ENCODE measurements around the gene NOL4.
A peak's percentile ranks its signal among the peaks of the same experiment; 100 is the strongest.
"Not testable (repeated sequence)": the region's sequence is repeated elsewhere in the genome, so short reads cannot be mapped to it uniquely, and the experiment has no call there.

The NOL4 gene, protein sequence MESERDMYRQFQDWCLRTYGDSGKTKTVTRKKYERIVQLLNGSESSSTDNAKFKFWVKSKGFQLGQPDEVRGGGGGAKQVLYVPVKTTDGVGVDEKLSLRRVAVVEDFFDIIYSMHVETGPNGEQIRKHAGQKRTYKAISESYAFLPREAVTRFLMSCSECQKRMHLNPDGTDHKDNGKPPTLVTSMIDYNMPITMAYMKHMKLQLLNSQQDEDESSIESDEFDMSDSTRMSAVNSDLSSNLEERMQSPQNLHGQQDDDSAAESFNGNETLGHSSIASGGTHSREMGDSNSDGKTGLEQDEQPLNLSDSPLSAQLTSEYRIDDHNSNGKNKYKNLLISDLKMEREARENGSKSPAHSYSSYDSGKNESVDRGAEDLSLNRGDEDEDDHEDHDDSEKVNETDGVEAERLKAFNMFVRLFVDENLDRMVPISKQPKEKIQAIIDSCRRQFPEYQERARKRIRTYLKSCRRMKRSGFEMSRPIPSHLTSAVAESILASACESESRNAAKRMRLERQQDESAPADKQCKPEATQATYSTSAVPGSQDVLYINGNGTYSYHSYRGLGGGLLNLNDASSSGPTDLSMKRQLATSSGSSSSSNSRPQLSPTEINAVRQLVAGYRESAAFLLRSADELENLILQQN

GRCh38 chr18:34224423-34225217 is at the start of gene NOL4:
Gene NOL4, minus strand, starts transcription at chr18:34224913. Its CDS starts 1,660 bp downstream, at chr18:34223253.
- DNase-seq: peak in 1 of 3 donors; percentile 9

DNA sequence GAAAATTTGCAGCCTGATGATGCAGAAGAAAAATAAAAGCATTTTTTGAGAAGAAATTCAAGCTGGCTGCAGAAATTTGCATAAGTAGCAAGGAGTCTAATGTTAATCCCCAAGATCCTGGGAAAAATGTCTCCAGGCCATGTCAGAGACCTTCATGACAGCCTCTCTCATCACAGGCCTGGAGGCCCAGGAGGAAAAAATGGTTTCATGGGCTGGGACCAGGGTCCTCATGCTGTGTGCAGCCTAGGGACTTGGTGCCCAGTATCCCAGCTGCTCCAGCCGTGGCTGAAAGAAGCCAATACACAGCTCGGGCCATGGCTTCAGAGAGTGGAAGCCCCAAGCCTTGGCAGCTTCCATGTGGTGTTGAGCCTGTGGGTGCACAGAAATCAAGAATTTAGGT is 41.3 kb upstream of the NOL4 start:
- not testable (repeated sequence) for DNase-seq

- no peak for DNase-seq
These were observed 37.4 kb upstream of the NOL4 start for GRCh38 chr18:34261865-34262780.

DNA sequence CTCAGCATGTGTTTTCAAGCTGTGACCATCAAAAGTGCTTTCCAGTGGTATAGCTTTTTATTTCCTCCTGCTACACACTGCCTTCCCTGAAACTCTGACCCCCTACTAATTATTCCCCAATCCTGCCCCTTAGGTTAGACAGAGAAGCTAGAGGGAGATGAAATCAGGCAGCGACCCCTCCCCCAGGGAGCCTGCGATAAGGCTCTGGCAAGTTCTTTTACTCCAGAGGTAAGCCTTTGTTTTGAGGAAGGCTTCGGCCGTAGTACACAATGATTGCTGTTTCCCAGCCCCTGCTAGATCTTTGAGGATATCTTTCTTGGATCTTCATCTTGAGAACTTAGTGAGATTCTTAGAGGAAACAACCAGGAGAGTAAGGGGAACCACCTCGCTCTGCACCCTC is 33.5 kb upstream of the NOL4 start:
- DNase-seq: no peak

GRCh38 chr18:34251919-34252318 is 27.2 kb upstream of the NOL4 start:
- DNase-seq: no peak

DNA sequence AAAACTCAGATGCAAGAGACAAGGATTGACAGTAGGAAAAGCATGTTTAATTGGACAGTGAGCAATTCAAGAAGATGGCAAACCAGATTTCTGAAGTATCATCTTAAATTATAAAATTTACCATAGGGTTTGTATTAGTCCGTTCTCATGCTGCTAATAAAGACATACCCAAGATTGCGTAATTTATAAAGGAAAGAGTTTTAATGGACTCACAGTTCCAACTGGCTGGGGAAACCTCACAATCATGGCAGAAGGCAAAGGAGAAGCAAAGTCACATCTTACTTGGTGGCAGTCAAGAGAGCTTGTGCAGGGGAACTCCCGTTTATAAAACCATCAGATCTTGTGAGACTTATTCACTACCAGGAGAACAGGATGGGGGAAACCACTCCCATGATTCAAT is 24.0 kb upstream of the NOL4 start:
- no peak for DNase-seq

DNA sequence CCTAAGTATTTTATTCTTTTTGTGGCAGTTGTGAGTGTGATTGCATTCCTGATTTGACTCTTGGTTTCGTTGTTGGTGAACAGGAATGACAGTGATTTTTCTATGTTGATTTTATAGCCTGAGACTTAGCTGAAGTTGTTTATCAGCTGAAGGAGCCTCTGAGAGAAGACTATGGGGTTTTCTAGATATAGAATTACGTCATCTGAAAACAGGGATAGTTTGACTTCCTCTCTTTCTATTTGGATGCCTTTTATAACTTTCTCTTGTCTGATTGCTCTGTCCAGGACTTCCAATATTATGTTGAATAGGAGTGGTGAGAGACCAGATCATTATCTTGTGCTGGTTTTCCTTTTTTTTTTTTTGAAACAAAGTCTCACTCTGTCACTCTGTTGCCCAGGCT is 18.0 kb upstream of the NOL4 start:
- DNase-seq: no peak

DNA sequence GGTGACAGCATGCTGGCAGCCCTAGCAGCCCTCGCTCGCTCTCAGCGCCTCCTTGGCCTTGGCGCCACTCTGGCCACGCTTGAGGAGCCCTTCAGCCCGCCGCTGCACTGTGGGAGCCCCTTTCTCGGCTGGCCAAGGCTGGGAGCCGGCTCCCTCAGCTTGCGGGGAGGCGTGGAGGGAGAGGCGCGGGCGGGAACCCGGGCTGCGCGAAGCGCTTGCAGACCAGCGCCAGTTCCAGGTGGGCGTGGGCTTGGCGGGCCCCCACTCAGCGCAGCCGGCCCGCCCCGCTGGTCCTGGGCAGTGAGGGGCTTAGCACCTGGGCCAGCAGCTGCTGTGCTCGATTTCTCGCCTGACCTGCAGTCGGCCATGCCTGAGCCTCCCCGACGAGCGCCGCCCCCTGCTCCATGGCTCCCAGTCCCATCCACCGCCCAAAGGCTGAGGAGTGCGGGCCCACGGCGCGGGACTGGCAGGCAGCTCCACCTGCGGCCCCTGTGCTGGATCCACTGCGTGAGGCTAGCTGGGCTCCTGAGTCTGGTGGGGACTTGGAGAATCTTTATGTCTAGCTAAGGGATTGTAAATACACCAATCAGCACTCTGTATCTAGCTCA is 9.2 kb upstream of the NOL4 start:
- not testable (repeated sequence) for DNase-seq

DNA sequence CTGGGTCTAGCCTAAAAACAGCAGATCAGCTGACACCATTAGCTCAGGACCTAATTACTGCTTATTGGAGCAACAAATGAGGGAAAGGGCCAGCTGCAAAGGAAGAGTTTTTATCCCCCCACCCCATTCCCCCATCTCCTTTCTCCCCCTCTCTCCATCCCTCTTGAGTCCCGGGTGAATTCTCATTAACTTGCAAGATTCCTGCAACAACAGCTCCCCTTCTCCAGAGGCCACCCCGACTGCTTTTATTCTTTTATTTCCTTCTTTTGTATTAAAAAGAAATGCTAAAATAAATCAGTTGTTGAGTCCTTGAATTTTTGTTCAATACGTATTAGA is 473 bp upstream of the NOL4 start:
- DNase-seq: no peak

DNA sequence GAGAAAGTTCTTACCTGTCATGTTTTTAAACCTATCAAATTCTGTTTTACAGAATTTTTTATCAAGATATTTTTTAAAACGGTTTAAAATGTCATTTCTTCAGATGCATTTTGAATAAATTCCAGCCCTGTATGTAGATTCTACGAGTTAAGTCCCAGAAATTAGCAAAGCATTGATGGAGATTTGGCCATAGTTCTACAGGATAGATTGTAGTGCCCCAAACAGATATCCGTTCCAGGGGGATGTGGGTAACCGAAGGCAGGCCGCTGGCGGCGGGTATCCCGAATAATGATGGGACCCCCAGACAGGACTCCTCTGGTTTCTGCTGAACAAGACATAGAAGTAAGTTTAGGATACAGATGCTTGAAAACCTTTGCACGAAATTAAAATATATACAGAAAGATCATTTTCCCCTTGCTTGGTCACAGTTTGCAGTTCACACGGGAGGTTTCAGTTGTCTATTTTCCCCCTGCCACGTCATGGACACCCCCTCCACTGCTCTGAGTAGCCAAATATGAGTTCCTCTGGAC is 755 bp downstream of the NOL4 start:
- no peak for DNase-seq

DNA sequence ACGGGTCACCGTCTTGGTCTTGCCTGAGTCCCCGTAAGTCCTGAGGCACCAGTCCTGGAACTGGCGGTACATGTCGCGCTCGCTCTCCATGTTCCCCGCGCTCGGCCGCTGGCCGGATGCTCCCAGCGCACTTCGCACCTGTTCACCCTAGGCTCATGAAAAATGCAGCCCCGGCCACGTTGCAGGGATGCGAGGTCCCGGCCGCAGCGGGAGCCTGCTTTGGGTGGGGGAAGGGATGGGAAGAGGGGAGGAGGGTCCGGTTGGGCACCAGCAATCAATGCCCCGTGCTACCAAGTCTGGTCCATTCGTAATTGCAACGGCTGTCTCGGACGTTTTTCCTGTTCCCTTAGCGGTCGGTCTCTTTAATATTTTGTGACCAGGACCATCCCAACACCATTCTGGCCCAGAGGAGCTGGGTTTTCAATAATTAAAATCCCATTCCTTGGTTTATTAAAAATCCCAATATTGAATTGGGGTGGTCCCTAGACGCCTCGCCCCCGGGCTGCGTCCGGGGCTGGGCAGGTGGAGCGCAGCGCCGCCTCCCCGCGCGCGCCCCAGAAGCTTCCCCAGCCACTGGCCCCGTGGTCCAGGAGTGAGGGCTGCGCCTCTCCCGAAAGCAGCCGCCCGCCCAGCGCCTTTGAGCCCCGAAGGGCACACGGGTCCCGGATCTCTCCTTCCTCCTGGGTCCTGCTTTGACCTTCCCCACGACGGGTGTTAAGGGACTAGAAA is 1.4 kb downstream of the NOL4 start:
- no peak for DNase-seq

GRCh38 chr18:34222307-34223163 is 2.2 kb downstream of the NOL4 start:
- DNase-seq: no peak

DNA sequence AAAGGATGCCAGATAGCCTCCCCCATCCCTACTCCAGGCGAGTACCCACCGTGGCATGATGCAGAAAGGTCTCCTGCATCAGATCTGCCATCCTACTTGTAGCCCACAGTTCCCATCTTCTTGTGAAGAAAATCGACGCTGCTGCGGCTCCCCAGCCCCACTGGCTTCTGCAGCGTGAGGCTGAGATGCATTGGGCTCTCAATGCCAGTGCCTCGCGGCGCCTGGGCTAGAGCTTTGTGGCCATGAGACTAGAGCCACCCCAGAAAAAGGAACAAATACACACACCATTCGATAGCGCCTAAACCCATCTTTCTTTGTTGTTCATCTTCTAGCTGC is 2.8 kb downstream of the NOL4 start:
- DNase-seq: no peak

- no peak for DNase-seq
These were observed 4.5 kb downstream of the NOL4 start for GRCh38 chr18:34220081-34220815.

DNA sequence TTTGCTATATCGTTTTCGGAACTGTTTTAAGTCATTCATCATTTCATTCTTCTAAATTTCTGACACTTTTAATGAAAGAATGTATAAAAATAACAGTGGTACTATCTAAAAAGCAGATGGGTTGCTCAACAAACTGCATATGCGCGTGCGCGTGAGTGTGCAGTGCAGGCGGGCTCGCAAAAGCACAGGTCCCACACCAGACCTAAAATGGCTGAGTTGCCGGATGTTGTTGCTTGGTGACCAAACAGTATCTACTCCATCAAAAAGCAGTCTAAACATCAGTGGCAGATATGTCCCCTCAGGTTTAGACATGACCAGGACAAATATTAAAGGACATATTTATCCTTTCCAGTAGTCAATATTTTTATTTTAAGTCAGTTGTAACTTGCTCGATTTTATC is 5.1 kb downstream of the NOL4 start:
- DNase-seq: no peak

DNA sequence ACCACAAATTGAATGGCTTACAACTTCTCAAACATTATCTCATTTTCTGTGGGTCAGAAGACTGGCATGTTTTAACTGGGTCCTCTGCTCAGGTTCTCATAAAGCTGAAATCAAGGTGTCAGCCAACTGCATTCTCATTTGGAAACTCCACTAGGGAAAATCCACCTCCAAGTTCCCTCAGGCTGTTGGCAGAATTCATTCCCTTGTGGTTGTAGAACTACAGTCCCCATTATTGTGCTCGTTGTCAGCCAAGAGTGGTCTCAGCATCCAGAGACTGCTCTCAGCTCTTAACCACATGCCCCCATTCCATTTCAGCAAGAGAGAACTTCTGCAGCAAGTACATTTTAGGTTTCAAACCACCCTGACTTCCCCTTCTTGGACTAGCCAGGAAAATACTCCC is 12.2 kb downstream of the NOL4 start:
- no peak for DNase-seq

- no peak for DNase-seq
These were observed 17.3 kb downstream of the NOL4 start for GRCh38 chr18:34207344-34207851.

GRCh38 chr18:34203866-34204265 is 20.8 kb downstream of the NOL4 start:
- no peak for DNase-seq

DNA sequence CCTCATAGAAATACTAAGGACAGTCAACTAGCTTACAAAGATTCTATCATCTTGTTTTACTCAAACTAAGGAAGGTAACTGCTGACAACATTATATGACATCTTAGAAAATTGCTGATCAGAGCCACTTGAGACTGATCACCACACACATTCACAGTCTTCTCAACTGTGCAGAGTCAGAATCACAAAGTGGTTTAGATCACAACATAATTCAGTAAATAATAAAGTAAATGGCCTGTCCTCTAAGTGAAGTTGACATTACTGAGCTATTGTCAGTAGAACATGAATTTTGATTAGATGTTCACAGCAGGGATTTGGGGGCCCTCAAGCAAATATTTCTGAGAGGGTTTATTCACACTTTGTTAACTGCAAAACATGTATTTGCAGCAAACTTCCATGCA is 28.5 kb downstream of the NOL4 start:
- DNase-seq: no peak

DNA sequence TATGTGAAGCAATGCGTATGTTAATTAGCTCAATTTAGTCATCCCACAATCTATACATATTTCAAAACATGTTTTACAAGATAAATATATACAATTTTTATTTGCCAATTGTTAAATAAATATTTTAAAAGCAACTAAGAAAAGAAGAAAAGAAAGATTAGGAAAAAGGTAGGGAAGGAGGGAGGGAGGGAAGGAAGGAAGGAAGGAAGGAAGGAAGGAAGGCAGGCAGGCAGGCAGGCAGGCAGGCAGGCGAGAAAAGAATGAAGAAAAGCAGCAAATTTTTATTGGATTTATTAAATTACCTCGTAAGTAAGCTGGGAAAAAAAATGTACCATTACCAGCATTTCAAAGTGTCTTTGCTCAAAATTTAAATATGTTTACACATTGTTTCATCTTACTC is 30.5 kb downstream of the NOL4 start:
- no peak for DNase-seq

Measured in suppressor macrophage treated with lipopolysaccharide for 1 hour (primary cell).